OCI-LY1 (cell line): ENCODE data around the gene CD72.
"Not testable (repeated sequence)": the region's sequence is repeated elsewhere in the genome, so short reads cannot be mapped to it uniquely, and the experiment has no call there.

Experiments used
- H2AFZ ChIP-seq: fragments of 200-600 bp; sonication (generic), shearing (Covaris generic); 2 replicates; pipeline ENCODE4 v1.6.0; 2014; ENCODE audit warnings: antibody characterized with exemption, mild to moderate bottlenecking, low read length
- H3F3A ChIP-seq: fragments of 200-600 bp; sonication (generic), shearing (Covaris generic); 2 replicates; pipeline ENCODE4 v1.6.0; 2014; ENCODE audit warnings: mild to moderate bottlenecking, antibody characterized with exemption, low read length, moderate library complexity; ENCODE audit not compliant: insufficient read depth
- H3K27ac ChIP-seq: fragments of 200-600 bp; sonication (generic); 2 replicates; pipeline ENCODE4 v1.5.1; 2014; ENCODE audit warnings: low read length, mixed run types, mild to moderate bottlenecking, low read depth; ENCODE audit not compliant: poor library complexity, severe bottlenecking
- H3K27me3 ChIP-seq: fragments of 200-600 bp; sonication (generic); 2 replicates; pipeline ENCODE4 v1.6.0; 2014; ENCODE audit warnings: antibody characterized with exemption, mild to moderate bottlenecking, low read length, moderate library complexity; ENCODE audit not compliant: insufficient read depth
- H3K36me3 ChIP-seq: fragments of 200-600 bp; sonication (generic); 2 replicates; pipeline ENCODE4 v1.6.1; 2014; ENCODE audit warnings: mild to moderate bottlenecking, antibody characterized with exemption, low read length, moderate library complexity, mixed read lengths; ENCODE audit not compliant: insufficient read depth
- H3K4me1 ChIP-seq: fragments of 200-600 bp; sonication (generic); 2 replicates; pipeline ENCODE4 v1.5.1; 2014; ENCODE audit warnings: mild to moderate bottlenecking, low read length, moderate library complexity; ENCODE audit not compliant: insufficient read depth, severe bottlenecking
- H3K4me2 ChIP-seq: fragments of 200-600 bp; sonication (generic), shearing (Covaris generic); 2 replicates; pipeline ENCODE4 v1.6.1; 2014; ENCODE audit warnings: low read length
- H3K4me3 ChIP-seq: fragments of 200-600 bp; sonication (generic); 2 replicates; pipeline ENCODE4 v1.5.1; 2014; ENCODE audit warnings: low read length, low read depth, mild to moderate bottlenecking, mixed read lengths; ENCODE audit not compliant: poor library complexity, severe bottlenecking
- H3K79me2 ChIP-seq: fragments of 200-600 bp; shearing (Covaris generic); 2 replicates; pipeline ENCODE4 v1.6.1; 2016; ENCODE audit warnings: mixed run types, low read length, mixed read lengths; ENCODE audit not compliant: insufficient read depth
- H3K9ac ChIP-seq: fragments of 200-600 bp; sonication (generic), shearing (Covaris generic); 2 replicates; pipeline ENCODE4 v1.6.1; 2014; ENCODE audit warnings: mild to moderate bottlenecking, low read length, mixed read lengths
- H3K9me2 ChIP-seq: fragments of 200-600 bp; sonication (generic), shearing (Covaris generic); 2 replicates; pipeline ENCODE4 v1.6.1; 2014; ENCODE audit warnings: low read depth, mild to moderate bottlenecking, low read length, mixed read lengths
- H3K9me3 ChIP-seq: fragments of 200-600 bp; shearing (Covaris generic); 2 replicates; pipeline ENCODE4 v1.6.1; 2014; ENCODE audit warnings: low read length, mixed read lengths
- H4K20me1 ChIP-seq: fragments of 200-600 bp; sonication (generic), shearing (Covaris generic); 2 replicates; pipeline ENCODE4 v1.6.0; 2016; ENCODE audit warnings: mild to moderate bottlenecking, low read length; ENCODE audit not compliant: insufficient read depth
- EZH2 ChIP-seq: fragments of 200-600 bp; sonication (generic), shearing (Covaris generic); IDR thresholded peaks from 2 replicates; pipeline ENCODE4 v1.8.0; 2017; ENCODE audit warnings: borderline replicate concordance, mixed run types, mild to moderate bottlenecking, antibody characterized with exemption, low read length, moderate library complexity, mixed read lengths
- TF ChIP-seq, protein P1 (sequence below): fragments of 200-600 bp; sonication (generic), shearing (Covaris generic); IDR thresholded peaks from 2 replicates; pipeline ENCODE4 v1.5.1; 2017; ENCODE audit warnings: mild to moderate bottlenecking, antibody characterized with exemption, low read length, moderate library complexity, mixed read lengths

The CD72 gene

DNA sequence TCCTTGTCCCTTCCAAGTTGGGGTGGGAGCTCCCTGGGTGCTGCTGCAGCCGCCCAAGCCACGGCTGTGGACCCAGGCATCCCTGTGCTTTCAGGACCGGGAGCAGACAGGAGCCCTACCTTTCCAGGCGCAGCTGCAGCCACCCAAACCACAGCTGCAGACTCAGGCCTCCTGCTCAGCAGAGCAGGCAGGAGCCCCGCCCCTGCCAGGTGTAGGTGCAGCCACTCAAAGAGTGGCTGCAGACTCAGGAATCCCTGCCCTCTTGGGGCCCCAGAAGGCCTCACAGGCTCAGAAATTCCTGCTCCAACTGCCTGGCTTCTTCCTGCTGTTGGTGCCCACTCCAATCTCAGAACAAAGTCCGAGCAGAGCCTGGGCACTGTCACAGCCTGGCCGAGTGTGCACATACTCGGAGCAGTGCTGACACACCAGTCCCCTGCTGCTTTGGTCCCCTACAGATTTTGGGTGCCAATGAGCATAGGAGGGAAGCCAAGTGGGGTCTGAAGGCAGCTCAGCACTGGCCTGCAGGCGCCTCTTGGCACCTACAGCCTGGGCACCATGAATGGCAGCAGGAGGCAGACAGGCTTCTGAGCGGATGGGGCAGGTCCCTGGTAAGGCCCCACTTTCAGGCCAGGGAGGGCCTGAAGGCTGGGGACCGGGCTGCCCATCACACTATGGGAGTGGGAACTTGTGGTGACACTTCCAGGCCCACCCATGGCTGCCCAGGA is 19.2 kb downstream of the CD72 start:
- H2AFZ ChIP-seq, result no peak overlapping the region
- H3K9me2 ChIP-seq, result no peaks in the 10 kb centered on the region
- TF ChIP-seq EZH2, result no peak
- TF ChIP-seq, protein P1, sequence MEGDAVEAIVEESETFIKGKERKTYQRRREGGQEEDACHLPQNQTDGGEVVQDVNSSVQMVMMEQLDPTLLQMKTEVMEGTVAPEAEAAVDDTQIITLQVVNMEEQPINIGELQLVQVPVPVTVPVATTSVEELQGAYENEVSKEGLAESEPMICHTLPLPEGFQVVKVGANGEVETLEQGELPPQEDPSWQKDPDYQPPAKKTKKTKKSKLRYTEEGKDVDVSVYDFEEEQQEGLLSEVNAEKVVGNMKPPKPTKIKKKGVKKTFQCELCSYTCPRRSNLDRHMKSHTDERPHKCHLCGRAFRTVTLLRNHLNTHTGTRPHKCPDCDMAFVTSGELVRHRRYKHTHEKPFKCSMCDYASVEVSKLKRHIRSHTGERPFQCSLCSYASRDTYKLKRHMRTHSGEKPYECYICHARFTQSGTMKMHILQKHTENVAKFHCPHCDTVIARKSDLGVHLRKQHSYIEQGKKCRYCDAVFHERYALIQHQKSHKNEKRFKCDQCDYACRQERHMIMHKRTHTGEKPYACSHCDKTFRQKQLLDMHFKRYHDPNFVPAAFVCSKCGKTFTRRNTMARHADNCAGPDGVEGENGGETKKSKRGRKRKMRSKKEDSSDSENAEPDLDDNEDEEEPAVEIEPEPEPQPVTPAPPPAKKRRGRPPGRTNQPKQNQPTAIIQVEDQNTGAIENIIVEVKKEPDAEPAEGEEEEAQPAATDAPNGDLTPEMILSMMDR, result no peak
- no peak overlapping the region for H3K27ac ChIP-seq
- no peaks in the 10 kb centered on the region for H4K20me1 ChIP-seq
- H3K4me3 ChIP-seq, result no peak overlapping the region
- peaks cover 10% of the 10 kb centered on the region for H3K4me1 ChIP-seq
- H3K4me2 ChIP-seq, result no peak overlapping the region
- H3K9me3 ChIP-seq, result peaks cover 11% of the 10 kb centered on the region
- H3K27me3 ChIP-seq, result no peaks in the 10 kb centered on the region
- H3K36me3 ChIP-seq, result no peaks in the 10 kb centered on the region; the same call in 1 of the 2 replicates
- H3F3A ChIP-seq, result no peaks in the 10 kb centered on the region
- no peaks in the 10 kb centered on the region for H3K79me2 ChIP-seq
- H3K9ac ChIP-seq, result no peak overlapping the region

GRCh38 chr9:35596907-35597306 is 21.3 kb downstream of the CD72 start:
- not testable (repeated sequence) for H3F3A ChIP-seq, H3K79me2 ChIP-seq

GRCh38 chr9:35594471-35594870 is 23.7 kb downstream of the CD72 start:
- Histone ChIP-seq H3F3A (no peaks in the 10 kb centered on the region), H3K36me3 (no peaks in the 10 kb centered on the region; the same call in 1 of the 2 replicates), H4K20me1 (no peaks in the 10 kb centered on the region), H3K9me2 (no peaks in the 10 kb centered on the region), H3K4me1 (no peaks in the 10 kb centered on the region), H3K4me3 (no peak overlapping the region), H3K79me2 (no peaks in the 10 kb centered on the region), H2AFZ (no peak overlapping the region), H3K9me3 (peaks cover 11% of the 10 kb centered on the region), H3K27me3 (no peaks in the 10 kb centered on the region), H3K9ac (no peak overlapping the region), H3K27ac (no peak overlapping the region), H3K4me2 (no peak overlapping the region)
- TF ChIP-seq, protein P1, result no peak
- no peak for TF ChIP-seq EZH2

More at GRCh38 chr9:35596907-35597306, 21.3 kb downstream of the CD72 start:
- not testable (repeated sequence) for H3K36me3 ChIP-seq, H3K27ac ChIP-seq, H2AFZ ChIP-seq, H3K4me3 ChIP-seq, H3K4me2 ChIP-seq, H3K9me2 ChIP-seq, H3K4me1 ChIP-seq, H3K27me3 ChIP-seq, H3K9ac ChIP-seq, H4K20me1 ChIP-seq
- peaks cover 11% of the 10 kb centered on the region for H3K9me3 ChIP-seq

GRCh38 chr9:35593581-35593980 is 24.6 kb downstream of the CD72 start:
- H3K9me3 ChIP-seq, result peaks cover 8% of the 10 kb centered on the region
- no peaks in the 10 kb centered on the region for H3F3A ChIP-seq
- no peaks in the 10 kb centered on the region for H3K9me2 ChIP-seq
- no peak overlapping the region for H3K4me3 ChIP-seq
- H3K9ac ChIP-seq, result no peak overlapping the region
- no peak overlapping the region for H3K4me2 ChIP-seq
- H3K36me3 ChIP-seq, result no peaks in the 10 kb centered on the region; the same call in 1 of the 2 replicates
- no peaks in the 10 kb centered on the region for H4K20me1 ChIP-seq
- H3K4me1 ChIP-seq, result no peaks in the 10 kb centered on the region
- H3K27ac ChIP-seq, result no peak overlapping the region
- no peak overlapping the region for H2AFZ ChIP-seq
- no peaks in the 10 kb centered on the region for H3K27me3 ChIP-seq
- TF ChIP-seq EZH2, result no peak
- TF ChIP-seq, protein P1, result no peak
- no peaks in the 10 kb centered on the region for H3K79me2 ChIP-seq

DNA sequence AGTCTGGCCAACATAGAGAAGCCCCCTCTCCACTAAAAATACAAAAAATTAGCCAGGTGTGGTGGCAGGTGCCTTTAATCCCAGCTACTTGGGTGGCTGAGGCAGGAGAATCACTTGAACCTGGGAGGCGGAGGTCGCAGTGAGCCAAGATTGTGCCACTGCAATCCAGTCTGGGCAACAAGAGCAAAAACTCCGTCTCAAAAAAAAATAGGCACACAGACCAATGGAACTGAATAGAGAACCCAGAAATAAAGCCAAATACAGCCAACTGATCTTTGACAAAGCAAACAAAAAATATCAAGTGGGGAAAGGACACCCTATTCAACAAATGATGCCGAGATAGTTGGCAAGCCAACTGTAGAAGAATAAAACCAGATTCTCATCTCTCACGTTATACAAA is 29.7 kb downstream of the CD72 start:
- H3K27ac ChIP-seq, H2AFZ ChIP-seq, H3K4me2 ChIP-seq, H4K20me1 ChIP-seq, H3K9ac ChIP-seq, H3K79me2 ChIP-seq, H3K9me2 ChIP-seq, H3K27me3 ChIP-seq, H3K4me3 ChIP-seq, H3K4me1 ChIP-seq, H3K36me3 ChIP-seq, H3K9me3 ChIP-seq, H3F3A ChIP-seq: not testable (repeated sequence)
